GM12892 (cell line): ENCODE measurements around the gene ENDOV.

Source experiments
- POLR2AphosphoS5 ChIP-seq: IDR thresholded peaks from 2 replicates; pipeline ENCODE4 v1.6.1; 2011; ENCODE audit warnings: low read depth, low read length, control low read depth
- TAF1 ChIP-seq: IDR thresholded peaks from 2 replicates; pipeline ENCODE4 v1.6.1; 2011; ENCODE audit warnings: low read depth, mild to moderate bottlenecking, control low read depth, low read length, borderline replicate concordance

- no peak for TF ChIP-seq TAF1
- no peak for TF ChIP-seq POLR2AphosphoS5
These were observed 22.6 kb downstream of the ENDOV start for GRCh38 chr17:80437532-80437931.
